Coronary artery (tissue), 2 donors: ENCODE data around the gene TXNDC8.
"Not testable (repeated sequence)": the region's sequence is repeated elsewhere in the genome, so short reads cannot be mapped to it uniquely, and the experiment has no call there.

ENCODE experiments used
- DNase-seq: peaks from one replicate; pipeline ENCODE4 v3.0.0-alpha.2; 2017; ENCODE audit warnings: low spot score
- H3K27ac ChIP-seq, 2 donors: fragments of 200-600 bp; sonication (generic); one replicate each; pipeline ENCODE4 v1.5.1; 2016 to 2019
- H3K4me3 ChIP-seq: fragments of 200-600 bp; sonication (generic); 2 replicates; pipeline ENCODE4 v1.5.1; 2016; ENCODE audit warnings: mild to moderate bottlenecking, moderate library complexity
- TF ChIP-seq, protein P1 (sequence below): fragments of 200-600 bp; sonication (generic); IDR thresholded peaks from one replicate; pipeline ENCODE4 v1.5.1; 2019; ENCODE audit warnings: antibody characterized with exemption

TXNDC8 gene

DNA sequence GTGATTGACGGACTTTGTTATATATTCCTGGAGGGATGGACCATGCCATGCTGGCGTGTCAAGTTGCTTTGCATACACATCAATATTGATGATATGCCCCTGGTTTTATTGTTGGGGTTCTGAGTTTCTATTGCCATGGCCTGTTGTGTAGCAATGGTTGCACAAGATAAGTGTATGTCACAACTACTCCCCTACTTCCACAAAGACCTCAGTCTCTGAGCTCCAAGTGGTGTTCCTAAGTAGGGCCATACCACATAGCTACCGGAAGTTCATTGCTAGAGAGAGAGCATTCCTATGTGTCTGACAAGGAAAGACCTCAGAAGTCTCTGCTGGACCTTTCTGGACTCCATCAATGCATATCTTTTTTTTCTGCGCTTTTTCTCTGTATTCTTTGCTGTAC, 19.8 kb downstream of the TXNDC8 start:
- TF ChIP-seq, protein P1, sequence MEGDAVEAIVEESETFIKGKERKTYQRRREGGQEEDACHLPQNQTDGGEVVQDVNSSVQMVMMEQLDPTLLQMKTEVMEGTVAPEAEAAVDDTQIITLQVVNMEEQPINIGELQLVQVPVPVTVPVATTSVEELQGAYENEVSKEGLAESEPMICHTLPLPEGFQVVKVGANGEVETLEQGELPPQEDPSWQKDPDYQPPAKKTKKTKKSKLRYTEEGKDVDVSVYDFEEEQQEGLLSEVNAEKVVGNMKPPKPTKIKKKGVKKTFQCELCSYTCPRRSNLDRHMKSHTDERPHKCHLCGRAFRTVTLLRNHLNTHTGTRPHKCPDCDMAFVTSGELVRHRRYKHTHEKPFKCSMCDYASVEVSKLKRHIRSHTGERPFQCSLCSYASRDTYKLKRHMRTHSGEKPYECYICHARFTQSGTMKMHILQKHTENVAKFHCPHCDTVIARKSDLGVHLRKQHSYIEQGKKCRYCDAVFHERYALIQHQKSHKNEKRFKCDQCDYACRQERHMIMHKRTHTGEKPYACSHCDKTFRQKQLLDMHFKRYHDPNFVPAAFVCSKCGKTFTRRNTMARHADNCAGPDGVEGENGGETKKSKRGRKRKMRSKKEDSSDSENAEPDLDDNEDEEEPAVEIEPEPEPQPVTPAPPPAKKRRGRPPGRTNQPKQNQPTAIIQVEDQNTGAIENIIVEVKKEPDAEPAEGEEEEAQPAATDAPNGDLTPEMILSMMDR, result no peak
- DNase-seq, result no peak
- Histone ChIP-seq H3K27ac (no peak overlapping the region), H3K4me3 (no peak overlapping the region)

GRCh38 chr9:110316261-110317075, 21.2 kb downstream of the TXNDC8 start:
- peak overlapping the region; percentile 25 for H3K4me3 ChIP-seq
- TF ChIP-seq, protein P1, result no peak
- no peak overlapping the region for H3K27ac ChIP-seq
- DNase-seq, result no peak

DNA sequence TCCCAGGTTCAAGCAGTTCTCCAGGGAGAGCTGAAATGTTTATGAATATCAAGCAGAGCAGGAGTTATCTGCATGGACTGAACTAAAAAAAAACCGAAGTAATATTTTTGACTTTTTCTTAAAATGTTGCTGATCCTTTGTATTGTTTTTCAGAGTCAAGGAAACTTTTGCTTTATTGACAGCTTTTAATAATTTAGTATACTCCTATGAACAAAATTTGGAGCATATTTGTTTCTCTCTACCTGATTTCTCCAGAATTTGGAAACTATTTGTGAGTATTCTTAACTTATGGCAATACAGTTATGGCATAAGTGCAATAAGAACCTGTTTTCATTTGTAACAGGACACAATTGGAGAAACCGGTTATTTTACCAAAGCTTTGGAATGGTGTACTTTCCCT, 25.7 kb downstream of the TXNDC8 start:
- not testable (repeated sequence) for H3K27ac ChIP-seq, H3K4me3 ChIP-seq, DNase-seq

DNA sequence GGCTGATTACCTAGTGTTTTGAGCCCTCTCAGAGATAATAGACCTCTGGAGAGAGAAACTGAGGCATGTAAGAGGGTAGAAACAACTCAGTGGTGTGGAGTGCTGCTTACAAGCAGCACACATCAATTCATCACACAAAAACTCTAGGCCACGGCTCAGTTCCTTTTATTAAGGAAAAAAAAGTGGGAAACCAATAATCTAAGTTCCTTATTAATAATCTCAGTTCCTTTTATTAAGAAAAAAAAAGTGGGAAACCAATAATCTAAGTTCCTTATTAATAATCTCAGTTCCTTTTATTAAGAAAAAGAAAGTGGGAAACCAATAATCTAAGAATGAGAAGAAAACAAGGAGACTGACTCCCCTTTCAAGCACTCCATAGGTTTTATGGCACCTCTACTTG, 28.0 kb downstream of the TXNDC8 start:
- H3K27ac ChIP-seq, result no peak overlapping the region
- TF ChIP-seq, protein P1, result no peak
- no peak for DNase-seq
- no peak overlapping the region for H3K4me3 ChIP-seq

GRCh38 chr9:110308633-110309038, 29.0 kb downstream of the TXNDC8 start:
- Histone ChIP-seq H3K4me3 (no peak overlapping the region), H3K27ac (no peak overlapping the region)
- DNase-seq, result no peak
- TF ChIP-seq, protein P1, result no peak

- no peak overlapping the region for H3K27ac ChIP-seq
- no peak overlapping the region for H3K4me3 ChIP-seq
- no peak for DNase-seq
- TF ChIP-seq, protein P1, result no peak
These were observed 30.5 kb downstream of the TXNDC8 start for GRCh38 chr9:110307191-110307590.

DNA sequence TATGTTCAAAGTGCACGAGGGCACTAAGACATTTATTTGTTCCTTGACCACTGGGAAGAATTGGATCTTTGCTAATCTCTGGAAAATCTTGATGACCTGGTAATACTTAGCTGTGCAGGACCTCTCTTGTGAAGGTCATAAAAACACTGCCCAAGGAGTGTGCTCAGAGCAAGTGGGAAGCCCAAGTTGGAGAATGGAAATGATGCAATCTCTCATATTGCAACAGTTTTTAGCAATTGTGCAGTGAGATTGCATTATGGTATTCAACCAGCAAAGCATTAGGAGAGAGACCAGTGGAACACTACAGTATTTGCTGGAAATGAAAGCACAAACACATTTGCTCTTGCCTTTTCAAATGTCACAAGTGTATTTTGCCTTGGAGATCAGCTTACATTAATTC, 34.5 kb downstream of the TXNDC8 start:
- DNase-seq, result no peak
- H3K27ac ChIP-seq, result no peak overlapping the region
- no peak overlapping the region for H3K4me3 ChIP-seq
- TF ChIP-seq, protein P1, result no peak
